ENCODE results near the gene ADD3. TPM values are rescaled to one million over a fixed set of nuclear protein-coding genes. Genes with fewer than 3 reads are reported as not detected.

ADD3 gene
- total RNA-seq, 3 donors from 2014 or later, result 109 to 165 (median 141) TPM

GRCh38 chr10:110174201-110174600 is 166.4 kb downstream of the ADD3 start:
- Histone ChIP-seq H3K4me1 (ENCODE audit: low read depth) (peaks cover 10% of the 10 kb centered on the region), H3K36me3 (ENCODE audit: low read depth) (no peaks in the 10 kb centered on the region), H3K4me3 (no peak overlapping the region), H3K9me3 (no peaks in the 10 kb centered on the region)
- ATAC-seq, result no peak
- TF ChIP-seq, protein P1, sequence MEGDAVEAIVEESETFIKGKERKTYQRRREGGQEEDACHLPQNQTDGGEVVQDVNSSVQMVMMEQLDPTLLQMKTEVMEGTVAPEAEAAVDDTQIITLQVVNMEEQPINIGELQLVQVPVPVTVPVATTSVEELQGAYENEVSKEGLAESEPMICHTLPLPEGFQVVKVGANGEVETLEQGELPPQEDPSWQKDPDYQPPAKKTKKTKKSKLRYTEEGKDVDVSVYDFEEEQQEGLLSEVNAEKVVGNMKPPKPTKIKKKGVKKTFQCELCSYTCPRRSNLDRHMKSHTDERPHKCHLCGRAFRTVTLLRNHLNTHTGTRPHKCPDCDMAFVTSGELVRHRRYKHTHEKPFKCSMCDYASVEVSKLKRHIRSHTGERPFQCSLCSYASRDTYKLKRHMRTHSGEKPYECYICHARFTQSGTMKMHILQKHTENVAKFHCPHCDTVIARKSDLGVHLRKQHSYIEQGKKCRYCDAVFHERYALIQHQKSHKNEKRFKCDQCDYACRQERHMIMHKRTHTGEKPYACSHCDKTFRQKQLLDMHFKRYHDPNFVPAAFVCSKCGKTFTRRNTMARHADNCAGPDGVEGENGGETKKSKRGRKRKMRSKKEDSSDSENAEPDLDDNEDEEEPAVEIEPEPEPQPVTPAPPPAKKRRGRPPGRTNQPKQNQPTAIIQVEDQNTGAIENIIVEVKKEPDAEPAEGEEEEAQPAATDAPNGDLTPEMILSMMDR (IDR thresholded peaks at IDR 0.05), result no peak
- DNase-seq, result no peak
- intact Hi-C loops (cut with DNase I, micrococcal nuclease), result no loop called here

DNA sequence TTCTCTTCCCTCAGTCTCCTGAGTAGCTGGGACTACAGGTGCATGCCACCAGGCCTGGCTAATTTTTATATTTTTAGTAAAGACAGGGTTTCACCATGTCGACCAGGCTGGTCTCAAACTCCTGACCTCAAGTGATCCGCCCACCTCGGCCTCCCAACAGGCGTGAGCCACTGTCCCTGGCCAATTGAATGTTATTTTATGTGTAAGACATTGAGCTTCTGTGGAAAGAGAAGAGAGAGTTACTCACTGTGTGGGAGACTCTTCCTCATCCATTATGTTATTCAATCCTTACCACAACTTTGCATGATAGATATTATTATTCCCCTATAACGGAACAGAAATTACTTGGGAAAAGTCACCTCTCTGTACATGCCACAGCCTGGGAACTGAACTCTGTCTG is 167.0 kb downstream of the ADD3 start:
- H3K4me3 ChIP-seq, result no peak overlapping the region
- ATAC-seq, result no peak
- H3K9me3 ChIP-seq, result no peaks in the 10 kb centered on the region
- H3K4me1 ChIP-seq (ENCODE audit: low read depth), result peaks cover 8% of the 10 kb centered on the region
- intact Hi-C loops (cut with DNase I, micrococcal nuclease), result no loop called here
- TF ChIP-seq, protein P1 (IDR thresholded peaks at IDR 0.05), result no peak
- no peaks in the 10 kb centered on the region for H3K36me3 ChIP-seq (ENCODE audit: low read depth)
- no peak for DNase-seq

GRCh38 chr10:110175406-110175805 is 167.6 kb downstream of the ADD3 start:
- TF ChIP-seq, protein P1 (IDR thresholded peaks at IDR 0.05), result no peak
- H3K36me3 ChIP-seq (ENCODE audit: low read depth), result no peaks in the 10 kb centered on the region
- H3K4me1 ChIP-seq (ENCODE audit: low read depth), result peaks cover 4% of the 10 kb centered on the region
- ATAC-seq, result no peak
- intact Hi-C loops (cut with DNase I, micrococcal nuclease), result no loop called here
- no peak for DNase-seq
- H3K4me3 ChIP-seq, result no peak overlapping the region
- no peaks in the 10 kb centered on the region for H3K9me3 ChIP-seq

- TF ChIP-seq, protein P1 (IDR thresholded peaks at IDR 0.05), result no peak
- H3K4me3 ChIP-seq, result no peak overlapping the region
- ATAC-seq, result no peak
- H3K36me3 ChIP-seq (ENCODE audit: low read depth), result no peaks in the 10 kb centered on the region
- intact Hi-C loops (cut with DNase I, micrococcal nuclease), result no loop called here
- H3K9me3 ChIP-seq, result no peaks in the 10 kb centered on the region
- DNase-seq, result no peak
- H3K4me1 ChIP-seq (ENCODE audit: low read depth), result no peaks in the 10 kb centered on the region
Measured at GRCh38 chr10:110176141-110177030, 168.6 kb downstream of the ADD3 start.

- Histone ChIP-seq H3K4me3 (no peak overlapping the region), H3K4me1 (ENCODE audit: low read depth) (no peaks in the 10 kb centered on the region), H3K36me3 (ENCODE audit: low read depth) (no peaks in the 10 kb centered on the region), H3K9me3 (no peaks in the 10 kb centered on the region)
- DNase-seq (no peak), ATAC-seq (no peak)
- intact Hi-C loops (cut with DNase I, micrococcal nuclease), result no loop called here
- TF ChIP-seq, protein P1 (IDR thresholded peaks at IDR 0.05), result no peak
Measured at GRCh38 chr10:110179220-110179619, 171.4 kb downstream of the ADD3 start.
